H1 (cell line): ENCODE measurements around the gene DNAL1.

ENCODE experiments used
- CEBPB ChIP-seq: IDR thresholded peaks from 2 replicates; pipeline ENCODE4 v1.6.1; 2012; ENCODE audit warnings: low read depth, low read length
- CHD2 ChIP-seq: IDR thresholded peaks from 2 replicates; pipeline ENCODE4 v1.6.1; 2012; ENCODE audit warnings: low read length, improper control_type of control experiment
- CTCF ChIP-seq, 3 experiments: IDR thresholded peaks; 1 replicate in 2 of 3; 2 replicates in 1 of 3; pipeline versions ENCODE4 v1.5.1 to v1.6.1; 2011; ENCODE audit warnings: low read length in 3 of 3, mild to moderate bottlenecking in 3 of 3, inconsistent platforms in 2 of 3, low read depth in 1 of 3, moderate library complexity in 1 of 3; ENCODE audit not compliant: insufficient read depth in 1 of 3; ENCODE audit errors: control extremely low read depth in 1 of 3
- EGR1 ChIP-seq: IDR thresholded peaks from 2 replicates; pipeline ENCODE4 v1.6.1; 2011; ENCODE audit warnings: low read depth, low read length, borderline replicate concordance
- EZH2 ChIP-seq: fragments of 200-600 bp; sonication (generic); IDR thresholded peaks from 2 replicates; pipeline ENCODE4 v1.7.1; 2012; ENCODE audit warnings: low read depth, mild to moderate bottlenecking, moderate library complexity, low read length, inconsistent platforms; ENCODE audit not compliant: severe bottlenecking
- FOSL1 ChIP-seq: IDR thresholded peaks from 2 replicates; pipeline ENCODE4 v1.6.1; 2011; ENCODE audit warnings: mild to moderate bottlenecking, low read depth, low read length, moderate library complexity; ENCODE audit not compliant: insufficient read depth
- MAFK ChIP-seq: IDR thresholded peaks from 2 replicates; pipeline ENCODE4 v1.6.1; 2012; ENCODE audit warnings: low read depth, mild to moderate bottlenecking, improper control_type of control experiment, low read length
- PHF8 ChIP-seq: fragments of 200-600 bp; sonication (generic); conservative IDR thresholded peaks from 2 replicates; pipeline ENCODE4 v1.7.1; 2012; ENCODE audit warnings: low read depth, mild to moderate bottlenecking, inconsistent platforms, low read length, moderate library complexity
- POLR2A ChIP-seq, 2 experiments: IDR thresholded peaks; 1 replicate in 1 of 2; 2 replicates in 1 of 2; pipeline ENCODE4 v1.6.1; 2011; ENCODE audit warnings: low read depth in 2 of 2, low read length in 2 of 2, mild to moderate bottlenecking in 2 of 2; ENCODE audit errors: control extremely low read depth in 1 of 2
- POLR2AphosphoS5 ChIP-seq: IDR thresholded peaks from 2 replicates; pipeline ENCODE4 v1.6.1; 2011; ENCODE audit warnings: low read depth, low read length
- RAD21 ChIP-seq, 2 experiments: IDR thresholded peaks in 1 of 2; conservative IDR thresholded peaks in 1 of 2; 2 replicates each; pipeline ENCODE4 v1.6.1; 2011; ENCODE audit warnings: low read depth in 2 of 2, low read length in 2 of 2, improper control_type of control experiment in 1 of 2, inconsistent platforms in 1 of 2, mild to moderate bottlenecking in 1 of 2, moderate library complexity in 1 of 2
- RFX5 ChIP-seq: IDR thresholded peaks from 2 replicates; pipeline ENCODE4 v1.6.1; 2011; ENCODE audit warnings: low read depth, low read length, improper control_type of control experiment, borderline replicate concordance
- YY1 ChIP-seq: IDR thresholded peaks from 2 replicates; pipeline ENCODE4 v1.6.1; 2011; ENCODE audit warnings: low read depth, mild to moderate bottlenecking, low read length
- ZNF274 ChIP-seq: IDR thresholded peaks from 2 replicates; pipeline ENCODE4 v1.7.0; 2012; ENCODE audit warnings: low read length, borderline replicate concordance; ENCODE audit errors: extremely low read depth

- TF ChIP-seq CTCF (IDR thresholded peaks at IDR 0.05; ENCODE audit: control extremely low read depth in 1 of 3, insufficient read depth in 1 of 3, low read depth in 1 of 3, low read length in 3 of 3) (no peak), RAD21 (IDR thresholded peaks at IDR 0.05 in 1 of 2, conservative IDR thresholded peaks at IDR 0.05 in 1 of 2; ENCODE audit: low read depth in 2 of 2, low read length in 2 of 2) (no peak), EZH2 (no peak), CHD2 (no peak), YY1 (no peak), ZNF274 (no peak), POLR2A (IDR thresholded peaks at IDR 0.05; ENCODE audit: control extremely low read depth in 1 of 2, low read depth in 2 of 2, low read length in 2 of 2) (no peak), EGR1 (no peak), RFX5 (no peak), FOSL1 (no peak), PHF8 (no peak), POLR2AphosphoS5 (no peak), MAFK (no peak), CEBPB (no peak)
These were observed 55.5 kb downstream of the DNAL1 start for GRCh38 chr14:73700325-73700724.
